HCT116 (cell line): Measurements from ENCODE around the gene LINC00237. TPM values are rescaled to one million over a fixed set of nuclear protein-coding genes. Genes with fewer than 3 reads are reported as not detected.

Experiments
- ATAC-seq: fragments of 200-7000 bp; cut with Tn5 transposase; 2 replicates; pipeline ENCODE4 v1.9.1; 2020; ENCODE audit warnings: mild to moderate bottlenecking, moderate library complexity
- BruUV-seq: library from RNA; stranded (reverse); fragments of 400-500 nt; replicated peaks from 2 replicates; lab custom pipeline; 2021; lab: Mats Ljungman, UMichigan
- CTCF ChIA-PET: fragments of 300-600 bp; sonication (Branson Sonifier 250); formaldehyde crosslinking; loops from one replicate; lab custom pipeline; 2021; ENCODE audit warnings: antibody characterized with exemption; lab: Charles Lee
- POLR2A ChIA-PET: fragments of 300-600, 350-600 bp; sonication (Branson Sonifier 250); formaldehyde crosslinking; loops from one replicate; lab custom pipeline; 2021; ENCODE audit warnings: antibody characterized with exemption; lab: Charles Lee
- RAD21 ChIA-PET, 2 experiments: fragments of 300-600 bp; sonication (Branson Sonifier 250); formaldehyde crosslinking; loops; one replicate each; lab custom pipeline; 2023; ENCODE audit warnings: low total read pairs in 2 of 2; ENCODE audit not compliant: uncharacterized antibody in 2 of 2, unreplicated experiment in 2 of 2, low non-redundant PET in 1 of 2; lab: Charles Lee
- DNase-seq: peaks from one replicate; pipeline ENCODE4 v3.0.0-alpha.2; 2010; ENCODE audit warnings: low read depth, low spot score
- H2AFZ ChIP-seq: fragments of 200-600 bp; shearing (Covaris generic), sonication (generic); 2 replicates; pipeline ENCODE4 v1.6.1; 2017; ENCODE audit warnings: low read depth, mixed run types, mixed read lengths, antibody characterized with exemption, low read length; ENCODE audit not compliant: poor library complexity, severe bottlenecking
- H3K27ac ChIP-seq: 2 replicates; pipeline ENCODE4 v1.5.1; 2012; ENCODE audit warnings: low read depth, low read length
- H3K27me3 ChIP-seq: fragments of 200-600 bp; sonication (generic); 2 replicates; pipeline ENCODE4 v1.6.1; 2016; ENCODE audit warnings: mixed run types, low read length, mixed read lengths; ENCODE audit not compliant: insufficient read depth
- H3K36me3 ChIP-seq, 2 experiments: fragments of 200-500 bp in 1 of 2; fragments of 200-600 bp in 1 of 2; sonication (Bioruptor generic) in 1 of 2; sonication (generic) in 1 of 2; 2 replicates each; pipeline versions ENCODE4 v1.5.1 to v1.6.1; 2014 to 2016; ENCODE audit warnings: low read length in 2 of 2, inconsistent platforms in 1 of 2, mixed read lengths in 1 of 2, mixed run types in 1 of 2; ENCODE audit not compliant: insufficient read depth in 2 of 2, control insufficient read depth in 1 of 2
- H3K4me1 ChIP-seq, 2 experiments: fragments of 200-600 bp in 1 of 2; sonication (generic) in 1 of 2; 2 replicates each; pipeline versions ENCODE4 v1.5.1 to v1.6.1; 2012 to 2017; ENCODE audit warnings: low read length in 2 of 2, inconsistent platforms in 1 of 2, mild to moderate bottlenecking in 1 of 2, mixed read lengths in 1 of 2, mixed run types in 1 of 2, moderate library complexity in 1 of 2; ENCODE audit not compliant: insufficient read depth in 2 of 2, control insufficient read depth in 1 of 2
- H3K4me2 ChIP-seq: fragments of 200-600 bp; sonication (generic); 2 replicates; pipeline ENCODE4 v1.6.1; 2017; ENCODE audit warnings: mixed run types, low read length, mixed read lengths
- H3K4me3 ChIP-seq, 2 experiments: fragments of 200-600 bp in 1 of 2; sonication (generic) in 1 of 2; replicated peaks in 1 of 2; 2 replicates each; pipeline ENCODE4 v1.5.1; 2011 to 2016; ENCODE audit warnings: low read length in 2 of 2, control low read depth in 1 of 2, low read depth in 1 of 2, mild to moderate bottlenecking in 1 of 2, mixed read lengths in 1 of 2, mixed run types in 1 of 2
- H3K79me2 ChIP-seq: fragments of 200-600 bp; sonication (generic); 2 replicates; pipeline ENCODE4 v1.6.1; 2017; ENCODE audit warnings: mild to moderate bottlenecking, mixed run types, low read length, moderate library complexity, mixed read lengths; ENCODE audit not compliant: insufficient read depth
- H3K9ac ChIP-seq: fragments of 200-600 bp; sonication (generic); 2 replicates; pipeline ENCODE4 v1.6.1; 2016; ENCODE audit warnings: low read length, mixed read lengths
- H3K9me2 ChIP-seq: fragments of 200-600 bp; sonication (generic), shearing (Covaris generic); 2 replicates; pipeline ENCODE4 v1.6.1; 2017; ENCODE audit warnings: mixed run types, mild to moderate bottlenecking, moderate library complexity; ENCODE audit not compliant: insufficient read depth
- H3K9me3 ChIP-seq, 2 experiments: fragments of 200-500 bp in 1 of 2; fragments of 200-600 bp in 1 of 2; sonication (Bioruptor generic) in 1 of 2; sonication (generic) in 1 of 2; 2 replicates each; pipeline ENCODE4 v1.6.1; 2014 to 2017; ENCODE audit warnings: low read length in 2 of 2, mixed read lengths in 2 of 2, inconsistent platforms in 1 of 2, low read depth in 1 of 2, mild to moderate bottlenecking in 1 of 2, mixed run types in 1 of 2, moderate library complexity in 1 of 2; ENCODE audit not compliant: control insufficient read depth in 1 of 2, insufficient read depth in 1 of 2
- H4K20me1 ChIP-seq: fragments of 200-600 bp; sonication (generic), shearing (Covaris generic); 2 replicates; pipeline ENCODE4 v1.6.1; 2017; ENCODE audit warnings: mixed run types, mild to moderate bottlenecking, moderate library complexity; ENCODE audit not compliant: insufficient read depth
- ATF3 ChIP-seq: IDR thresholded peaks from 2 replicates; pipeline ENCODE4 v1.6.1; 2012
- CBX3 ChIP-seq: IDR thresholded peaks from 2 replicates; pipeline ENCODE4 v1.6.1; 2012; ENCODE audit warnings: low read depth
- CEBPB ChIP-seq: IDR thresholded peaks from 2 replicates; pipeline ENCODE4 v1.6.1; 2012; ENCODE audit warnings: low read depth
- EGR1 ChIP-seq: IDR thresholded peaks from 2 replicates; pipeline ENCODE4 v1.6.1; 2012; ENCODE audit warnings: low read depth
- ELF1 ChIP-seq: IDR thresholded peaks from 2 replicates; pipeline ENCODE4 v1.6.1; 2012; ENCODE audit warnings: low read depth, borderline replicate concordance
- EZH2 ChIP-seq: fragments of 200-600 bp; sonication (generic); IDR thresholded peaks from 2 replicates; pipeline ENCODE4 v1.6.1; 2017; ENCODE audit warnings: antibody characterized with exemption, mixed run types
- EZH2phosphoT487 ChIP-seq: fragments of 200-600 bp; IDR thresholded peaks from 2 replicates; pipeline ENCODE4 v1.6.1; 2018; ENCODE audit warnings: antibody characterized with exemption, borderline replicate concordance
- POLR2A ChIP-seq: IDR thresholded peaks from 2 replicates; pipeline ENCODE4 v1.7.0; 2011; ENCODE audit warnings: borderline replicate concordance; ENCODE audit not compliant: insufficient read depth, insufficient read length; ENCODE audit errors: extremely low read depth
- POLR2AphosphoS5 ChIP-seq: IDR thresholded peaks from 2 replicates; pipeline ENCODE4 v1.6.1; 2011; ENCODE audit warnings: mild to moderate bottlenecking, low read depth, low read length, moderate library complexity
- RAD21 ChIP-seq: IDR thresholded peaks from 2 replicates; pipeline ENCODE4 v1.6.1; 2012; ENCODE audit warnings: low read depth, mild to moderate bottlenecking
- SIN3A ChIP-seq: IDR thresholded peaks from 2 replicates; pipeline ENCODE4 v1.6.1; 2012; ENCODE audit warnings: low read depth
- SP1 ChIP-seq: IDR thresholded peaks from 2 replicates; pipeline ENCODE4 v1.6.1; 2012; ENCODE audit warnings: low read depth
- SRF ChIP-seq: IDR thresholded peaks from 2 replicates; pipeline ENCODE4 v1.6.1; 2012; ENCODE audit warnings: low read depth
- TCF7L2 ChIP-seq: IDR thresholded peaks from 2 replicates; pipeline ENCODE4 v1.7.0; 2011; ENCODE audit warnings: borderline replicate concordance, inconsistent platforms; ENCODE audit not compliant: insufficient read depth, insufficient read length; ENCODE audit errors: extremely low read depth
- YY1 ChIP-seq: IDR thresholded peaks from 2 replicates; pipeline ENCODE4 v1.6.1; 2011; ENCODE audit warnings: low read length, low read depth, moderate library complexity, mild to moderate bottlenecking; ENCODE audit not compliant: insufficient replicate concordance; ENCODE audit errors: extremely low read depth
- ZBTB33 ChIP-seq: IDR thresholded peaks from 2 replicates; pipeline ENCODE4 v1.6.1; 2011; ENCODE audit warnings: mild to moderate bottlenecking, low read length, moderate library complexity; ENCODE audit not compliant: insufficient replicate concordance; ENCODE audit errors: extremely low read depth
- ZFX ChIP-seq: fragments of 450-650 bp; IDR thresholded peaks from 2 replicates; pipeline ENCODE4 v1.6.1; 2017
- ZNF274 ChIP-seq: fragments of 200-500 bp; sonication (Bioruptor generic); IDR thresholded peaks from 2 replicates; pipeline ENCODE4 v1.6.1; 2014; ENCODE audit warnings: mild to moderate bottlenecking, low read depth, low read length, inconsistent platforms
- intact Hi-C: fragments of 100-400 bp; cut with micrococcal nuclease; formaldehyde crosslinking; loops from 2 replicates; pipeline ENCODE4 v1.10.0; 2022
- total RNA-seq: library from RNA; stranded (reverse); gene quantifications from one replicate; pipeline ENCODE4 v1.2.1, GENCODE V29; 2021; ENCODE audit not compliant: unreplicated experiment
- TF ChIP-seq, protein P1 (sequence below): IDR thresholded peaks from 2 replicates; pipeline ENCODE4 v1.6.1; 2012

Gene LINC00237
- total RNA-seq, 1 experiment from 2014 or later: not detected

GRCh38 chr20:21104921-21105320, 1.2 kb downstream of the LINC00237 start:
- intact Hi-C loops: no loop called here
- H3K36me3 ChIP-seq: no peaks in the 10 kb centered on the region
- BruUV-seq: no TSS peak
- H4K20me1 ChIP-seq: no peaks in the 10 kb centered on the region
- no peaks in the 10 kb centered on the region for H3K27me3 ChIP-seq
- TF ChIP-seq EZH2 (no peak), YY1 (no peak)
- no peak overlapping the region for H2AFZ ChIP-seq
- no peak overlapping the region for H3K9ac ChIP-seq
- DNase-seq (no peak), ATAC-seq (no peak)
- H3K9me3 ChIP-seq: no peaks in the 10 kb centered on the region
- POLR2A ChIA-PET: no interaction called here
- H3K4me3 ChIP-seq: no peak overlapping the region
- CTCF ChIA-PET: no interaction called here
- H3K79me2 ChIP-seq: no peaks in the 10 kb centered on the region
- H3K4me2 ChIP-seq: no peak overlapping the region
- no peaks in the 10 kb centered on the region; a peak in 1 of 4 replicates for H3K4me1 ChIP-seq
- RAD21 ChIA-PET: no interaction called here
- H3K9me2 ChIP-seq: no peaks in the 10 kb centered on the region
- H3K27ac ChIP-seq: no peak overlapping the region

GRCh38 chr20:21104466-21104761, 1.7 kb downstream of the LINC00237 start:
- no TSS peak for BruUV-seq
- no peak overlapping the region for H3K4me2 ChIP-seq
- CTCF ChIA-PET: no interaction called here
- H2AFZ ChIP-seq: no peak overlapping the region
- RAD21 ChIA-PET: no interaction called here
- H3K4me1 ChIP-seq: no peaks in the 10 kb centered on the region; a peak in 1 of 4 replicates
- no peaks in the 10 kb centered on the region for H3K9me3 ChIP-seq
- ATAC-seq (no peak), DNase-seq (no peak)
- no peak overlapping the region for H3K4me3 ChIP-seq
- no peaks in the 10 kb centered on the region for H4K20me1 ChIP-seq
- H3K27ac ChIP-seq: no peak overlapping the region
- no peaks in the 10 kb centered on the region for H3K9me2 ChIP-seq
- H3K79me2 ChIP-seq: no peaks in the 10 kb centered on the region
- POLR2A ChIA-PET: no interaction called here
- intact Hi-C loops: no loop called here
- no peaks in the 10 kb centered on the region for H3K36me3 ChIP-seq
- no peak overlapping the region for H3K9ac ChIP-seq
- H3K27me3 ChIP-seq: no peaks in the 10 kb centered on the region
- no peak for TF ChIP-seq CEBPB
- TF ChIP-seq ELF1: no peak
- TF ChIP-seq SRF: no peak
- no peak for TF ChIP-seq EZH2
- TF ChIP-seq ZFX: no peak
- no peak for TF ChIP-seq ZNF274
- no peak for TF ChIP-seq EZH2phosphoT487
- TF ChIP-seq RAD21: no peak
- TF ChIP-seq POLR2A: no peak
- TF ChIP-seq EGR1: no peak
- no peak for TF ChIP-seq ZBTB33
- TF ChIP-seq POLR2AphosphoS5: no peak
- no peak for TF ChIP-seq SP1
- no peak for TF ChIP-seq CBX3
- TF ChIP-seq ATF3: no peak
- no peak for TF ChIP-seq TCF7L2
- no peak for TF ChIP-seq SIN3A
- TF ChIP-seq, protein P1, sequence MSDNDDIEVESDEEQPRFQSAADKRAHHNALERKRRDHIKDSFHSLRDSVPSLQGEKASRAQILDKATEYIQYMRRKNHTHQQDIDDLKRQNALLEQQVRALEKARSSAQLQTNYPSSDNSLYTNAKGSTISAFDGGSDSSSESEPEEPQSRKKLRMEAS: no peak
